OCI-LY3 (cell line): ENCODE results near the gene HYAL1.

Source experiments
- EZH2phosphoT487 ChIP-seq: fragments of 200-600 bp; shearing (Covaris generic); IDR thresholded peaks from 2 replicates; pipeline ENCODE4 v1.6.1; 2018; ENCODE audit warnings: antibody characterized with exemption, mixed run types, low read depth
- TF ChIP-seq, protein P1 (sequence below): fragments of 200-600, 300-600 bp; sonication (generic); IDR thresholded peaks from 2 replicates; pipeline ENCODE4 v1.5.1; 2014; ENCODE audit warnings: antibody characterized with exemption, low read length, low read depth

DNA sequence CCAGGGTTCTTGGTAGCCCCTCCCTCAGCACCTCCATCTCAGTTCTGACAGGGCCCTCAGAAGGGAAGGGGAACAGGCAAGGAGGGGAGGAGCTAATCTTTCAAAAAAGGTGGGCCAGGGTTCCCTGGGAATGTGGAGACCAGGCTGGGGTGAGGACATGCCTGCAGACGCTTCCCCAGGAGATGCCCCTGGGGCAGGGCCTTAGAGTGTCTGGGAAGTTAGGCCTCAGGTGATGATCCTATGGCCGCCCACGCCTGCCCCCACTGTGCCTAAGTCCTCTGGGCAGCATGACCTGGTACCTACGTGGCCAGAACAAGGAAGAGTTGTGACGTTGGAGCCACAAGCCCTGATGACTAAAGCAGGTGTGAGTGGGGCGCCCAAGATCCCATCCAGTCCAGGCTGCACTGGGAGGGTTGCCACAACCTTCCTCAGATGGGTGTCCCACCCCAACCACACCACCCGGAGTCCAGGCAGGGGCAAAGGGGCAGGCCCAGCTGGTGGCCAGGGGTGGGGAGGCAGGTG, 38.3 kb downstream of the HYAL1 start:
- TF ChIP-seq, protein P1, sequence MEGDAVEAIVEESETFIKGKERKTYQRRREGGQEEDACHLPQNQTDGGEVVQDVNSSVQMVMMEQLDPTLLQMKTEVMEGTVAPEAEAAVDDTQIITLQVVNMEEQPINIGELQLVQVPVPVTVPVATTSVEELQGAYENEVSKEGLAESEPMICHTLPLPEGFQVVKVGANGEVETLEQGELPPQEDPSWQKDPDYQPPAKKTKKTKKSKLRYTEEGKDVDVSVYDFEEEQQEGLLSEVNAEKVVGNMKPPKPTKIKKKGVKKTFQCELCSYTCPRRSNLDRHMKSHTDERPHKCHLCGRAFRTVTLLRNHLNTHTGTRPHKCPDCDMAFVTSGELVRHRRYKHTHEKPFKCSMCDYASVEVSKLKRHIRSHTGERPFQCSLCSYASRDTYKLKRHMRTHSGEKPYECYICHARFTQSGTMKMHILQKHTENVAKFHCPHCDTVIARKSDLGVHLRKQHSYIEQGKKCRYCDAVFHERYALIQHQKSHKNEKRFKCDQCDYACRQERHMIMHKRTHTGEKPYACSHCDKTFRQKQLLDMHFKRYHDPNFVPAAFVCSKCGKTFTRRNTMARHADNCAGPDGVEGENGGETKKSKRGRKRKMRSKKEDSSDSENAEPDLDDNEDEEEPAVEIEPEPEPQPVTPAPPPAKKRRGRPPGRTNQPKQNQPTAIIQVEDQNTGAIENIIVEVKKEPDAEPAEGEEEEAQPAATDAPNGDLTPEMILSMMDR: no peak
- TF ChIP-seq EZH2phosphoT487: no peak
